ENCODE results near the gene ASH1L. TPM values are rescaled to one million over a fixed set of nuclear protein-coding genes. Genes with fewer than 3 reads are reported as not detected.
"Not testable (repeated sequence)": the region's sequence is repeated elsewhere in the genome, so short reads cannot be mapped to it uniquely, and the experiment has no call there.

ASH1L gene
- total RNA-seq, 2 experiments from 2014 or later: 35.9 to 42.0 TPM

DNA sequence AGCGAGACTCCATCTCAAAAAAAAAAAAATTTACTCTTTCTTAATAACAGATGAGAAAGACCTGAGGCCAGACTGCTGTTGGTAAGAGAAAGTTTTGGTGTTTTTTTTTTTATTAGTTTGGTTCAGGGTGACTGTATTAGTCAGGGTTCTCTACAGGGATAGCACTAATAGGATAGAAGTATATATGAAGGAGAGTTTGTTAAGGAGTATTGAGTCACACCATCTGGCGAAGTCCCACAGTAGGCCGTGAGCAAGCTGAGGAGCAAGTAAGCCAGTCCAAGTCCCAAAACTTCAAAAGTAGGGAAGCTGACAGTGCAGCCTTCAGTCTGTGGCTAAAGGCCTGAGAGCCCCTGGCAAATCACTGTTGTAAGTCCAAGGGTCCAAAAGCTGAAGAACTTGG, 26.7 kb upstream of the ASH1L start:
- DNase-seq; H3K4me1 Mint-ChIP-seq; H3K4me3 Mint-ChIP-seq; POLR2A ChIA-PET; H3K9me3 Mint-ChIP-seq; H3K27ac Mint-ChIP-seq; H3K36me3 Mint-ChIP-seq (ENCODE audit: low read depth); H3K27me3 Mint-ChIP-seq: not testable (repeated sequence)
- CTCF ChIA-PET: interaction anchor here (2.2 kb wide), 1 partner anchor 338 kb away, joined by 12 read pairs; no protein-coding TSS in a partner anchor

DNA sequence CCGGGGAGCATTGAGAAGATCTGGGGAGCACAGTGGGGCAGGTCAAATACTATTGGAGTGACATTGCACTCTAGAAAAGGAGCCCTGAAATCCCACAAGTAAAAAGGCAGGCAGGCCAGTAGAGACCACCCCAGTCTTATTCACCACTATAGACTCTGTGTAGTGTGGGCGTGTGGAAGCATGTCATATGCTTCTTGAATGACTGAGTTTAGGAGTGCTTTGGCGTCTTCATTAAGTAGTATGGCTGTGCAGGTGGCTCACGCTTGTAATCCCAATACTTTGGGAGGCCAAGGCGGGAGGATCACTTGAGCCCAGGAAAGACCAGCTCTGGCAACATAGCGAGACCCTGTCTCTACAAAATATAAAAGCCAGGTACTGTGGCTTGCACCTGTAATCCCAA, 21.2 kb upstream of the ASH1L start:
- H3K36me3 Mint-ChIP-seq (ENCODE audit: low read depth); CTCF ChIA-PET; H3K9me3 Mint-ChIP-seq; H3K4me1 Mint-ChIP-seq; H3K27me3 Mint-ChIP-seq; H3K4me3 Mint-ChIP-seq; H3K27ac Mint-ChIP-seq; DNase-seq; POLR2A ChIA-PET: not testable (repeated sequence)

DNA sequence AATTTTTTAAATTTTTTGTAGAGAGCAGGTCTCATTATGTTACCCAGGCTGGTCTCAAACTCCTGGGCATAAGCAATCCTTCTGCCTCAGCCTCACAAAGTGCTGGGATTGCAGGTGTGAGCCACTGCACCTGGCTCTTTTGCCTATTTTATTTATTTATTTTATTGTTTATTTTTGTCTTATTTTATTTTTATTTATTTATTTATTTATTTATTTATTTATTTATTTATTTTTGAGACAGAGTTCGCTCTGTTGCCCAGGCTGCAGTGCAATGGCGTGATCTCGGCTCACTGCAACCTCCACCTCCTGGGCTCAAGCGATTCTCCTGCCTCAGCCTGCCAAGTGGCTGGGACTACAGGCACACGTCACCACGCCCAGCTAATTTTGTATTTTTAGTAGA, 13.0 kb upstream of the ASH1L start:
- H3K36me3 Mint-ChIP-seq (ENCODE audit: low read depth): peaks cover 16% of the 10 kb centered on the region
- H3K27ac Mint-ChIP-seq, CTCF ChIA-PET, H3K27me3 Mint-ChIP-seq, H3K9me3 Mint-ChIP-seq, H3K4me1 Mint-ChIP-seq, POLR2A ChIA-PET, DNase-seq, H3K4me3 Mint-ChIP-seq: not testable (repeated sequence)

DNA sequence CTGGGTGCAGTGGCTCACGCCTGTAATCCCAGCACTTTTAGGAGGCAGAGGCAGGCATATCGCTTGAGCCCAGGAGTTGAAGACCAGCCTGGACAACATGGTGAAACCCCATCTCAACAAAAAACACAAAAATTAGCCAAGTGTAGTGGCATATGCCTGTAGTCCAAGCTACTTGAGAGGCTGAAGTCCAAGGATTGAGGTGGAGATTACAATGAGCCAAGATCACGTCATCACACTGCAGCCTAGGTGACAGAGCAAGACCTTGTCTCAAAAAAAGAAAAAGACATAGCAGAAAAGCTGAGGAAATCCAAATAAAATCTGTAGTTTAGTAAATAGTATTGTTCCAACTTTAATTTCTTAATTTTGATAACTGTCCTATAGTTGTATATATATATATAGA, 11.5 kb upstream of the ASH1L start:
- H3K27me3 Mint-ChIP-seq: no peaks in the 10 kb centered on the region
- peaks cover 13% of the 10 kb centered on the region for H3K4me1 Mint-ChIP-seq
- ChIA-PET CTCF (interaction anchor here (0.7 kb wide), 1 partner anchor 235 kb away, joined by 4 read pairs; no protein-coding TSS in a partner anchor), POLR2A (interaction anchor here (0.6 to 1.0 kb wide), 2 partner anchors 10 to 39 kb away, joined by 3 read pairs; no protein-coding TSS in a partner anchor)
- no peak for DNase-seq
- no peak overlapping the region for H3K4me3 Mint-ChIP-seq
- peaks cover 27% of the 10 kb centered on the region for H3K36me3 Mint-ChIP-seq (ENCODE audit: low read depth)
- H3K27ac Mint-ChIP-seq: no peak overlapping the region
- no peaks in the 10 kb centered on the region for H3K9me3 Mint-ChIP-seq

DNA sequence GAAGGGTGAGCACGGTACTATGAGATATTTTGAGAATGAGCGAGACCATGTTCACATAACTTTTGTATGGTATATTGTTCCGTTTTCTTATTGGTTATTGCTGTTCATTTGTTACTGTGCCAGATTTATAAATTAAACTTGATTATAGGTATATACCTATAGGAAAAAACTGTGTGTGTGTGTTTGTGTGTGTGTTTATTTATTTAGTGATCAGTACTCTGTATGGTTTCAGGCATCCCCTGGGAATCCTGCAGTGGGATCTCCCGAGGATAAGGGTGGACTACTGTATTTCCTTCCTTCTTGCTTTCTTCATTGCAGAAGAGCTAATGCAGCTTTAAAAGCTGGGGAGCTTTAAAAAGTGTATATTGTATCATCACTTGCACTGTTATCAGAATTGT, 8.0 kb upstream of the ASH1L start:
- CTCF ChIA-PET: no interaction called here

DNA sequence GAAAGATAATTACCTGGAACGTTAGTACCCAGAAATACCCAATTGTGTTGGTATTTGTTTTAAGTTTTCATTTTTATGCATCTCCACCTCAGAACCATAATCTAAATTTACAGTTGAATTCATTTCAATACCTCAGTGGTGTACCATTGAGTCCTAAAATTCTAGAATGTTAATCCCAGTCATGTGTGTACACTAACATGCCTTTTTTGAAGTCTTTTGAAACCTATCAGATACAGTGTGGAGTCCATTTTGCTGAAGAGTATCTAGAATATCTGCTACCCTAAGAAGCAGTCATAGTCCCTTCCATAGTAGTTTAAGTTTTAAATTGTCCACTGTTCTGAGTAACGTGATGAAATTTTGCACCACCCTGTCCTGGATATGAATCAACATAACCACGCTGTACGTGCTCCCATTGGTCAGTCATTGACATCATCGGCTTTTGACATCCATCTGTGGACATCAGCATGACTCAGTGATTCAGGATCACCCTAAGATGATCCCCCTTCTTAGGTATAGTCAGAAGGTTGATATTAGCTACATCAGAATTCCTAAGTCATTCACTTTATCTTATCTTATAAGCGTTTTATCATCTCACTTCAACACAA, 7.5 kb upstream of the ASH1L start:
- H3K27ac Mint-ChIP-seq: no peak overlapping the region
- H3K9me3 Mint-ChIP-seq: no peaks in the 10 kb centered on the region
- H3K4me3 Mint-ChIP-seq: no peak overlapping the region
- ChIA-PET POLR2A (interaction anchor here (1.1 kb wide), 1 partner anchor 246 kb away, joined by 3 read pairs; no protein-coding TSS in a partner anchor), CTCF (interaction anchor here (0.6 kb wide), 1 partner anchor 20 kb away, joined by 3 read pairs; no protein-coding TSS in a partner anchor)
- peaks cover 38% of the 10 kb centered on the region for H3K36me3 Mint-ChIP-seq (ENCODE audit: low read depth)
- peaks cover 19% of the 10 kb centered on the region for H3K4me1 Mint-ChIP-seq
- DNase-seq: no peak
- no peaks in the 10 kb centered on the region for H3K27me3 Mint-ChIP-seq

More for the DNA sequence above, 8.0 kb upstream of the ASH1L start:
- Mint-ChIP-seq H3K4me1 (peaks cover 18% of the 10 kb centered on the region), H3K36me3 (ENCODE audit: low read depth) (peaks cover 35% of the 10 kb centered on the region), H3K9me3 (no peaks in the 10 kb centered on the region), H3K27ac (no peak overlapping the region), H3K27me3 (no peaks in the 10 kb centered on the region), H3K4me3 (no peak overlapping the region)
- no peak for DNase-seq
- POLR2A ChIA-PET: interaction anchor here (1.1 kb wide), 1 partner anchor 247 kb away, joined by 3 read pairs; no protein-coding TSS in a partner anchor

DNA sequence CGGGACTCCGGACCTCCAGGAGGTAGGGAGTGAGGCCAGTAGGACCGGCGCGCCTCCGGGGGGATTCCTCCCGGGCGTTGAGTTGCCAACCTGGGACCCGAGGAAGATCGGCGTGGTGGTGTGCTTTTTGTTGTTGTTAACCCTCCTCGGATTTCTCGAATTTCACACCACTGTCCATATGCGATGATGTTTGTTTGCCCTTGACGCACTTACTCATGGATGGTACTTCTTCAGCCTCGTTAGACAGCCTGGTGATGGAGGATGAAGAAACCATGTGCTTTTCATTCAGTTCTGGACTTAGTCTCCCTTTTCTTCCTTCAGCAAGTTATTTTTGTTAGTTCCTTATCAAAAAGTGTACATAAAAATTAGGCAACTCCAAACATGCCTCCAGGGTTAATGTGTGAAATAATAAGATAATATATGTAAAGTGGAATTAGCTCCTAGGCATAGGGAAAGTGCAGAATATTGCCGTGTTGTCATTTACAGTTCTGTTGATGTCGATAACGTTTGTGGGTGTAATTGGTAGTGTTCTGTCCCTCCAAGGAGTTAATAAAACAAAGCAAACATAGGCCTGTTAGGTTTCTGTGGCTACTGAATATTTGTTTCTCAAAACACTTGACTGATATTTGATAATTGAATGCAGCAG, 897 bp upstream of the ASH1L start:
- ChIA-PET POLR2A (interaction anchor here (0.6 to 2.5 kb wide), 12 partner anchors 8 to 311 kb away, joined by 3 to 26 read pairs (median 3); partner anchors contain the start of genes FDPS and SYT11), CTCF (interaction anchor here (0.7 to 1.0 kb wide), 3 partner anchors 181 to 1340 kb away, joined by 3 to 5 read pairs (median 3); no protein-coding TSS in a partner anchor)
- Mint-ChIP-seq H3K36me3 (ENCODE audit: low read depth) (peaks cover 20% of the 10 kb centered on the region), H3K4me3 (peak overlapping the region; percentile 97), H3K4me1 (peaks cover 38% of the 10 kb centered on the region), H3K27ac (peak overlapping the region; percentile 95)
- not testable (repeated sequence) for H3K27me3 Mint-ChIP-seq, H3K9me3 Mint-ChIP-seq, DNase-seq

DNA sequence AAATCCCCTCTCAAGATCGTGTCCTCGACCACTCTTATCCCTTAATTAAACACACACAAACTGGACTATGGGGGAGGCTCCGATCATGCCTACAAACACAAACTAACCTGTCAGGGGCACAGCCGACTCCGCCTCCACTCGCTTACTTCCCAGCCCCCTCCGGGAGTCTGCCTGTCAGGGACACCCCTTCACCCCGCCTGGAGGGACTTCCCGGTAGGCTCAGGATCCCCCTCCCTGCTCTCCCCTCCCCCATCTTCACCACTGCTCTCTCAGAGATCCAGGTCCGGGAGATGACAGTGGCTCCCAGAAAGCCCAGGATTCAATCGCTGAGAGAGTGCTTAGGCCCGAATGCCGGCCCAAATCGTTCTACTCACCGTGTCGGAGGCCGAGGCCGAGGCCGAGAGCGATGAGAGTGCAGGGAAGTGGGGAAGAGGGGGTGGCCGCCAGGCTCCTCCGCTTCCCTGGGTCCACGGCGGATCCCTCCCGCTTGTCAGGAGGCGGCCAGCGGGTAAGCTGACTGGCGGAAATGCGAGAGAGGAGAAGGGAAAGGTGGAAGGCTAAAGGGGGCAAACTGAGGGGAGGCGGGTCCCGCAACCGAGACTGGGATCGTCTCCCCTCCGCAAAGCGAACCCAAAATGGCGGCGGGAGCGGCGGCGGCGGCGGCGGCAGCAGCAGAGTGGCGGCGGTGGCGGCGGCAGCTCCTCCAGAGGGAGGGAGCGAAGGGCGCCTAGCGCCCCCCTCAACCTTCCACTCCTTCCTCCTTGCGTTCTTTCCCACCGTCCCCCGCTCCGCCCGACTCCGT, 623 bp downstream of the ASH1L start:
- Mint-ChIP-seq H3K27ac (peak overlapping the region; percentile 93), H3K4me3 (peak overlapping the region; percentile 97), H3K4me1 (peaks cover 46% of the 10 kb centered on the region), H3K36me3 (ENCODE audit: low read depth) (peaks cover 20% of the 10 kb centered on the region)
- peak; percentile 63 for DNase-seq
- not testable (repeated sequence) for H3K27me3 Mint-ChIP-seq, H3K9me3 Mint-ChIP-seq
- CTCF ChIA-PET: interaction anchor here (0.6 kb wide), 1 partner anchor 11 kb away, joined by 3 read pairs; no protein-coding TSS in a partner anchor
- POLR2A ChIA-PET: interaction anchor here (0.7 to 2.5 kb wide), 5 partner anchors 22 to 141 kb away, joined by 3 to 26 read pairs (median 7); no protein-coding TSS in a partner anchor

DNA sequence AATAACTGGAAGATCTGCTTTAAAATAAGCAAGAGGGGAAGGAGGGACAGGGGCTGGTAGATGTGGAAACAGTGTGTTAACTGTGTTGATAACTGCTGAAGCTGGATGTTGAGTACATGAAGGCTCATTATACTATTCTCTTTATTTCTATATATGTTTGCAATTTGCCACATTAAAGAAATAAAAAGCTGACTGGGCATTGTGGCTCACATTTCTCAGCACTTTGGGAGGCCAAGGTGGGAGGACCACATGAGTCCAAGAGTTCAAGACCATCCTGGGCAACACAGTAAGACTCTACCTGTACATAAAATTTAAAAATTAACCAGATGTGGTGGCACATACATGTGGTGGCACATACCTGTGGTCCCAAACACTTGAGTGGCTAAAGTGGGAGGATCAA, 6.7 kb downstream of the ASH1L start:
- no peak overlapping the region for H3K4me3 Mint-ChIP-seq

DNA sequence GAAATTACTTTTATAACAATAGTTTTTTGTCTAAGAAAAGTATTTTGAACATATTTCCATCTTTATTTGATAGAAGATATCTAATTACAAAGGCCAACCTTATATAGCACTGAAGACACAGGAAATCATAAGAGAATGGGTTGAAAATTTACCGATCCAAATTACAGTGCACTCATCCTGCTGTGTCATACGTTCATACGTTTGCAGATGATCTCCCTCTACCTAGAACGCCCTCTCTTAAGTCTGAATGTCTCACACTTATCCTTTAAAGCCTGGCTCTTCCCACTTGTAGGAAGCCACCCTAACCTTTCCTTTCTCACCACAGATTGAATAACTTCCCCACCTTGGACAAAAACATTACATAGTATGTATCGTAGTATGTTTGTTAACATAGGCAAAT, 9.3 kb downstream of the ASH1L start:
- Mint-ChIP-seq H3K36me3 (ENCODE audit: low read depth) (peaks cover 35% of the 10 kb centered on the region), H3K27me3 (no peaks in the 10 kb centered on the region), H3K27ac (no peak overlapping the region), H3K4me1 (peaks cover 23% of the 10 kb centered on the region), H3K9me3 (peaks cover 2% of the 10 kb centered on the region), H3K4me3 (no peak overlapping the region)
- DNase-seq: no peak
- CTCF ChIA-PET: no interaction called here
- POLR2A ChIA-PET: no interaction called here

More for the DNA sequence above, 6.7 kb downstream of the ASH1L start:
- ChIA-PET CTCF (no interaction called here), POLR2A (interaction anchor here (2.0 kb wide), 1 partner anchor 14 kb away, joined by 4 read pairs; no protein-coding TSS in a partner anchor)
- peaks cover 27% of the 10 kb centered on the region for H3K36me3 Mint-ChIP-seq (ENCODE audit: low read depth)
- no peaks in the 10 kb centered on the region for H3K9me3 Mint-ChIP-seq
- no peaks in the 10 kb centered on the region for H3K27me3 Mint-ChIP-seq
- peaks cover 33% of the 10 kb centered on the region for H3K4me1 Mint-ChIP-seq
- DNase-seq: no peak
- H3K27ac Mint-ChIP-seq: no peak overlapping the region

DNA sequence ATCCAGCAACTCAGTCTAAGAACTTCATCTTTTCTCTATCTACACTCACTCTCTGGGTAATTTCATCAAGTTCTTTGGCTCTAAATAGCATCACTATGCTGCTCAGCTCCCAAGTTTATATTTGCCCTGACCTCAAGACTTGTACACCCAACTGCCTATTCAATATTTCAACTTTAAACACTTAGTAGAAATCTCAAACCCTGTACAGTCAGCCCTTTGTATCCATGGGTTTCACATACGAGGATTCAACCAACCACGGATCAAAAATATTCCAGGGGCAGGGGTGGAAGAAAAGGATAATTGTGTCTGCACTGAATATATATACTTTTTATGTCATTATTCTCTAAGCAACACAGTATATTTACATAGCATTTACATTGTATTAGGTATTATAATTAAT, 13.9 kb downstream of the ASH1L start:
- Mint-ChIP-seq H3K9me3 (peaks cover 2% of the 10 kb centered on the region), H3K36me3 (ENCODE audit: low read depth) (peaks cover 38% of the 10 kb centered on the region), H3K27ac (peak overlapping the region; percentile 1), H3K4me3 (no peak overlapping the region), H3K27me3 (no peaks in the 10 kb centered on the region), H3K4me1 (peaks cover 27% of the 10 kb centered on the region)
- ChIA-PET CTCF (no interaction called here), POLR2A (no interaction called here)
- DNase-seq: no peak

DNA sequence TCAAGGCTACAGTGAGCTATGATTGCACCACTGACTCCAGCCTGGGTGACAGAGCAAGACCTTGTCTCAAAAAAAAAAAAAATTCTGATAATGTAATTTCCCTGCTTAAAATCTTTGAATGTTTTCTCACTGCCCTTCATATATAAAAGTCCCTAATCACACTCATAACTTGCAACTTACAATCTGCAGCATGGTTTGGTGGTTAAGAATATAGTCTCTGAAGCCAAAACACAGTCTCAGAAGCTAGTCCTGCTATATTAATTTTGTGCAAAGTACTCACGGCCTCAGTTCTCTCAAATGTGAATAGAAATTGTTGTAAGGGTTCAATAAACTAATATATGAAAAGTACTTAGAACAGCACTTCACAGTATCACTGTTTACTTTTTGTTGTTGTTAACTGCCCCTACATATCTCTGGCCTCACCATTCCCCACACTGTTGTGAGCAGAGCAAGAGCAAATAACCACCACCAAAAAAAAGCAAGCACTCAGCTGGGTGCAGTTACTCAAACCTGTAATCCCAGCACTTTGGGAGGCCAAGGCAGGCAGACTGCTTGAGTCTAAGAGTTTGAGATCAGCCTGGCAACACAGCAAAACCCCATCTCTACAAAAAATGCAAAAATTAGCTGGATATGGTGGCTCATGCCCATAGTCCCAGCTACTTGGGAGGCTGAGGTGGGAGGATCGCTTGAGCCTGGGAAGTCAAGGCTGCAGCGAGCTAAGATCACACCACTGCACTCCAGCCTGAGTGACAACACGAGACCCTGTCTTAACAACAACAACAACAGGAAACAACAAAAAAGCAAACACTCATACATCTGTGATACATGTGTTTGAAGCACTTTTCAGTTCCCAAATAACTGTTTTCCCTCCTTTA, 22.4 kb downstream of the ASH1L start:
- Mint-ChIP-seq H3K9me3 (no peaks in the 10 kb centered on the region), H3K27ac (peak overlapping the region; percentile 69), H3K27me3 (no peaks in the 10 kb centered on the region), H3K4me1 (peaks cover 63% of the 10 kb centered on the region), H3K36me3 (ENCODE audit: low read depth) (peaks cover 11% of the 10 kb centered on the region), H3K4me3 (no peak overlapping the region)
- POLR2A ChIA-PET: interaction anchor here (0.6 to 1.8 kb wide), 5 partner anchors 19 to 289 kb away, joined by 3 to 11 read pairs (median 3); partner anchors contain the start of gene ASH1L
- CTCF ChIA-PET: interaction anchor here (0.7 to 1.1 kb wide), 2 partner anchors 269 to 1065 kb away, joined by 3 read pairs; no protein-coding TSS in a partner anchor
- no peak for DNase-seq
